Cardiac muscle cell (in vitro differentiated cells and primary cell): ENCODE data around the gene IVNS1ABP. TPM values are rescaled to one million over a fixed set of nuclear protein-coding genes. Genes with fewer than 3 reads are reported as not detected.

ENCODE experiments used
- DNase-seq, 2 donors: peaks; one replicate each; pipeline versions ENCODE4 v3.0.0 to v3.0.0-alpha.2; 2010 to 2017; ENCODE audit warnings: low read depth in 1 of 2, low spot score in 1 of 2
- H3K27ac ChIP-seq: fragments of 200-600 bp; sonication (generic); 2 replicates; pipeline ENCODE4 v1.5.1; 2016
- H3K27me3 ChIP-seq: fragments of 200-600 bp; sonication (generic); 2 replicates; pipeline ENCODE4 v1.6.0; 2016; ENCODE audit warnings: control low read depth
- H3K36me3 ChIP-seq: fragments of 200-600 bp; sonication (generic); 2 replicates; pipeline ENCODE4 v1.5.1; 2016; ENCODE audit warnings: control low read depth
- H3K4me1 ChIP-seq: fragments of 200-600 bp; sonication (generic); 2 replicates; pipeline ENCODE4 v1.8.1; 2017; ENCODE audit warnings: low read depth, mild to moderate bottlenecking, mixed run types
- H3K4me3 ChIP-seq: fragments of 200-600 bp; sonication (generic); 2 replicates; pipeline ENCODE4 v1.5.1; 2016; ENCODE audit warnings: mild to moderate bottlenecking
- H3K9me3 ChIP-seq: fragments of 200-600 bp; sonication (generic); 2 replicates; pipeline ENCODE4 v1.5.1; 2017; ENCODE audit warnings: low read depth, mild to moderate bottlenecking, control low read depth
- polyA plus RNA-seq: library from polyadenylated mRNA; unstranded; fragments of >200 nt; fragmentation: Nextera tagmentation; extraction: Ambion mirVana; gene quantifications from 2 replicates; pipeline ENCODE4 v1.2.1, GENCODE V29; 2016
- total RNA-seq: library from RNA; depleted of rRNA; stranded (reverse); fragments of >200 nt; gene quantifications from 2 replicates; pipeline ENCODE4 v1.2.3, GENCODE V29; 2016
- TF ChIP-seq, protein P1 (sequence below): IDR thresholded peaks from 2 replicates; pipeline ENCODE4 v1.5.1; 2012; ENCODE audit warnings: low read depth, mild to moderate bottlenecking, low read length

Gene IVNS1ABP
- total and polyA plus RNA-seq, 2 experiments from 2014 or later = 48.8 to 49.6 TPM

DNA sequence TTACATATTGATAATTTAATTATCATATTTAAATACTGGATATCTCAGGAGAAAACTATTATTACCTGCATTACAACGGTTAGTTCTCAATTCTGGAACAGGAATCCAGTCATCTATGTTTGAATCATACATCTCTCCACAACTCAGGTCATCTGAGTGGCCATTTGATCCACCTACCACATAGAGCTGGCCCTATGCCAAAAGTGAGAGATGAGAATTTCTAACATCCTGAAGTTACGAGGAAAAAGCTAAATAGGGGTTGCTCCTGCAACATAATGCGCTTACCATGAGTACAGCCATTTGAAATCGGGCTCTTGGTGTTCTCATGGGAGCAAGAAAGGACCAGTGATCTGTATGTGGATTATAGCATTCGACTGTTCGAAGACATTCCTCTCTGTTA is 16.9 kb downstream of the IVNS1ABP start:
- H3K36me3 ChIP-seq = peaks cover 84% of the 10 kb centered on the region
- no peak overlapping the region for H3K4me3 ChIP-seq
- DNase-seq = no peak
- no peaks in the 10 kb centered on the region for H3K4me1 ChIP-seq
- no peaks in the 10 kb centered on the region for H3K9me3 ChIP-seq
- TF ChIP-seq, protein P1, sequence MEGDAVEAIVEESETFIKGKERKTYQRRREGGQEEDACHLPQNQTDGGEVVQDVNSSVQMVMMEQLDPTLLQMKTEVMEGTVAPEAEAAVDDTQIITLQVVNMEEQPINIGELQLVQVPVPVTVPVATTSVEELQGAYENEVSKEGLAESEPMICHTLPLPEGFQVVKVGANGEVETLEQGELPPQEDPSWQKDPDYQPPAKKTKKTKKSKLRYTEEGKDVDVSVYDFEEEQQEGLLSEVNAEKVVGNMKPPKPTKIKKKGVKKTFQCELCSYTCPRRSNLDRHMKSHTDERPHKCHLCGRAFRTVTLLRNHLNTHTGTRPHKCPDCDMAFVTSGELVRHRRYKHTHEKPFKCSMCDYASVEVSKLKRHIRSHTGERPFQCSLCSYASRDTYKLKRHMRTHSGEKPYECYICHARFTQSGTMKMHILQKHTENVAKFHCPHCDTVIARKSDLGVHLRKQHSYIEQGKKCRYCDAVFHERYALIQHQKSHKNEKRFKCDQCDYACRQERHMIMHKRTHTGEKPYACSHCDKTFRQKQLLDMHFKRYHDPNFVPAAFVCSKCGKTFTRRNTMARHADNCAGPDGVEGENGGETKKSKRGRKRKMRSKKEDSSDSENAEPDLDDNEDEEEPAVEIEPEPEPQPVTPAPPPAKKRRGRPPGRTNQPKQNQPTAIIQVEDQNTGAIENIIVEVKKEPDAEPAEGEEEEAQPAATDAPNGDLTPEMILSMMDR = no peak
- no peaks in the 10 kb centered on the region for H3K27me3 ChIP-seq
- no peak overlapping the region for H3K27ac ChIP-seq

DNA sequence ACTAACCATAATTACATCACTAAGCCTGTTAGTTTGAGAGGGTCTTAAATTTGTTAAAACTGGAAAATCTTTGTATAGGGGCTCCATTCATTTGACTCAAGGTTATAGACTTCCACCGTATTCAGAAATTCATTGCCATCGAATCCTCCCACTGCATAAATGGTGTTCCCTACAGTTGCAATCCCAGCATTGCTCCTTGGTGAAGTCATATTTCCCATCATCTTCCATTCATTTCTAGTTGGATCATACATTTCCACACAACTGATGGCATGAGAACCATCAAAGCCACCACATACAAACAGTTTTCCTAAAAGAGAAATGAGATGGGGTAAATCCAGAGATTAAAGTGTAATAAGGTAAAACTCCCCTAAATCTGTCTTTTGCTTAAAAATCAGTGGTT is 19.1 kb downstream of the IVNS1ABP start:
- Histone ChIP-seq H3K4me3 (no peak overlapping the region), H3K27ac (no peak overlapping the region), H3K9me3 (no peaks in the 10 kb centered on the region), H3K27me3 (no peaks in the 10 kb centered on the region), H3K36me3 (peaks cover 65% of the 10 kb centered on the region), H3K4me1 (no peaks in the 10 kb centered on the region)
- TF ChIP-seq, protein P1 = no peak
- DNase-seq = peak in 1 of 2 donors; percentile 11

DNA sequence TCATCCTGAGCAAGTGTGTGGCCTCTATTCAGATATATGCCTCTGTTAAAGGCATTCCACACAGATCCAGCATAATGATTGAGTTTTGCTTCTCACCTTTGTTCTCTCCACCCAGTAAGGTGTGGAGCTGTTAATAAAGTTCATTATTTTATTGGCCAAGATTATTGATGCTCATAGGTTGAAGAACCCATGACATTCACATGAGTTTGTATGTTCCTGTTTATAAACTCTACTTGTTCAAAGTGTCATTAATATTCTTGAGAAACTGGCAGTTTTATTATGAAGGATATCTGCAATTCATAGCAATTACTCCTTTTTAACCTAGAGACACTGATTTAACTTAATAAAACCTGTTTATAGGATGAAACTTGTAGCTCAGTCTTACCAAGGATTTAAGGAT is 22.0 kb downstream of the IVNS1ABP start:
- no peak overlapping the region for H3K27ac ChIP-seq
- peaks cover 39% of the 10 kb centered on the region for H3K36me3 ChIP-seq
- H3K27me3 ChIP-seq = no peaks in the 10 kb centered on the region
- TF ChIP-seq, protein P1 = no peak
- H3K9me3 ChIP-seq = no peaks in the 10 kb centered on the region
- no peak for DNase-seq
- no peak overlapping the region for H3K4me3 ChIP-seq
- H3K4me1 ChIP-seq = no peaks in the 10 kb centered on the region

DNA sequence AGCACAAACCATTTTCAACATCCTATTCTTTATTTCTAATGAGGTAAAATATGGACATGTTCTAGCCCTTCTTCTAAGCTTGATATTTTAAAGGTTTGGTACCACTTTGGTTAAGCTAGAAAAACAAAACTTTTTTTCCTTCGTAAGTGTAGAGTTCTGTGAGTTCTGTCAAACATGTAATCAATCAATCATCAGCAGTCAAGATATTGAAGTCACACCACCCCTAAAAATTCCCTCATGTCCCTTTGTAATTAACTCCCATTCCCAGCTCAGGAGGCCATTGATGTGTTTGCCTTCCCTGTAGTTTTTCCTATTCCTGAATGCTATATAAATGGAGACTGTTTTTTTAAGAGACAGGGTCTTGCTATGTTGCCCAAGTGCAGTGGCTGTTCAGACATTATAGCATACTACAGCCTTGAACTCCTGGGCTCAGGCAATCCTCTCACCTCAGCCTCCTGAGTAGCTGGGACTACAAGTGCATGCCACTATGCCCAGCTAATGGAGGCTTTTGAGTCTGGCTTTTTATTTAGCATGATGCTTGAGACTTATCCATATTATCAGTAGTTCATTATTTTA is 23.0 kb downstream of the IVNS1ABP start:
- H3K27ac ChIP-seq = no peak overlapping the region
- no peak for DNase-seq
- no peaks in the 10 kb centered on the region for H3K27me3 ChIP-seq
- H3K9me3 ChIP-seq = no peaks in the 10 kb centered on the region
- TF ChIP-seq, protein P1 = no peak
- H3K36me3 ChIP-seq = peaks cover 29% of the 10 kb centered on the region
- H3K4me1 ChIP-seq = no peaks in the 10 kb centered on the region
- H3K4me3 ChIP-seq = no peak overlapping the region

DNA sequence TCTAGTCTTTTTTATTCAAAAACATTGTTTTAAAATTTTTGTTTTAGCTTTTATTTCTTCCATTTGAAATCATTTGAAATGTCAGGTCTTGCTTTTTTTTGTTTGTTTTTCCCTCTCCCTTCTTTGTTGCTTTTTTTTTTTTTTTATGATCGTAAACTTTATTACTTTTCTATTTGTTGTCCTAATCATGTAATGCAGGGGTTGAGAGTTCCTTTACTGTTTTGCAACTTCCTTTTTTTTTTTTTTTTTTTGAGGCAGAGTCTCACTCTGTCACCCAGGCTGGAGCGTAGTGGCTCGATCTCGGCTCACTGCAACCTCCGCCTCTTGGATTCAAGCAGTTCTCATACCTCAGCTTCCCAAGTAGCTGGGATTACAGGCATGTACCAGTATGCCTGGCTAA is 24.8 kb downstream of the IVNS1ABP start:
- no peaks in the 10 kb centered on the region for H3K27me3 ChIP-seq
- no peak overlapping the region for H3K27ac ChIP-seq
- TF ChIP-seq, protein P1 = no peak
- no peak for DNase-seq
- H3K4me1 ChIP-seq = no peaks in the 10 kb centered on the region
- H3K4me3 ChIP-seq = no peak overlapping the region
- H3K9me3 ChIP-seq = no peaks in the 10 kb centered on the region
- peaks cover 18% of the 10 kb centered on the region for H3K36me3 ChIP-seq

DNA sequence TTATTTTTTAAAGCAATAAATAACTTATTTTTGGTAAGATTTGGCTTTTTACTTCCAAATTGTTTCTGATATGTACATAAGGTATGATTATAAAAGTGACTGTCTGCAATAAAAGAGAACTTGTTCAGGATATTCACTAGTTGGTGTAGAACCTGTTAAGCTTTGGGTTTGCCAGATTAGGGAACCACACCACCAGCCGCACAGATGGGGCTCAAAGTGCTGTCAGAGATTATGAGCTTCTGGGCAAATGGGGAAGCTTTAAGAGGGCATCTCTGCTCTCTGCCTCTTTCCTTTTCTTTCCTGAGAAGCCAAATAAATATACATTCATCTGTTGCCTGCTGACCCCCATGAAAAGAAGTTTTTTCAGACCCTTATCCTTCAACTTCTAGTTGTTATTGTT is 25.4 kb downstream of the IVNS1ABP start:
- H3K36me3 ChIP-seq = peaks cover 13% of the 10 kb centered on the region
- H3K27ac ChIP-seq = no peak overlapping the region
- no peaks in the 10 kb centered on the region for H3K4me1 ChIP-seq
- DNase-seq = no peak
- H3K4me3 ChIP-seq = no peak overlapping the region
- H3K27me3 ChIP-seq = no peaks in the 10 kb centered on the region
- TF ChIP-seq, protein P1 = no peak
- no peaks in the 10 kb centered on the region for H3K9me3 ChIP-seq
